Stimulated activated naive B cell treated with anti-CD40 and anti-IgM and Interleukin-4, amounts not matched to agents 10 μg/mL and 1 μg/mL and 100 μg/mL, for 72 hours (primary cell): ENCODE data around the gene MRPS35.

ENCODE experiments used
- ATAC-seq, 2 donors: fragments of 150-1000 bp; cut with Tn5 transposase; replicated peaks; 2 replicates each; pipeline ENCODE4 v1.10.0; 2021; ENCODE audit warnings: moderate library complexity in 1 of 2
- DNase-seq: peaks from one replicate; pipeline ENCODE4 v3.0.0; 2021
- H3K27ac Mint-ChIP-seq: one replicate; pipeline ENCODE4 v1.8.0; 2022; ENCODE audit warnings: mild to moderate bottlenecking, mixed read lengths
- H3K27me3 Mint-ChIP-seq, 2 donors: one replicate each; pipeline ENCODE4 v1.8.0; 2022; ENCODE audit warnings: mixed read lengths in 2 of 2
- H3K36me3 Mint-ChIP-seq, 2 donors: one replicate each; pipeline ENCODE4 v1.8.0; 2022; ENCODE audit warnings: mixed read lengths in 2 of 2, mild to moderate bottlenecking in 1 of 2
- H3K4me1 Mint-ChIP-seq, 2 donors: one replicate each; pipeline ENCODE4 v1.8.0; 2022; ENCODE audit warnings: mixed read lengths in 2 of 2, mild to moderate bottlenecking in 1 of 2
- H3K4me3 Mint-ChIP-seq, 2 donors: one replicate each; pipeline ENCODE4 v1.8.0; 2022; ENCODE audit warnings: mild to moderate bottlenecking in 2 of 2, mixed read lengths in 2 of 2, moderate library complexity in 1 of 2
- H3K9me3 Mint-ChIP-seq, 2 donors: one replicate each; pipeline ENCODE4 v1.8.0; 2022; ENCODE audit warnings: mixed read lengths in 2 of 2, mild to moderate bottlenecking in 1 of 2

Gene MRPS35

GRCh38 chr12:27693403-27693802 lies 17.2 kb upstream of the MRPS35 start:
- Mint-ChIP-seq H3K27me3 (no peaks in the 10 kb centered on the region), H3K4me3 (no peak overlapping the region), H3K27ac (no peak overlapping the region), H3K9me3 (no peaks in the 10 kb centered on the region), H3K4me1 (peaks cover 6 to 8% of the 10 kb centered on the region in 2 donors), H3K36me3 (peaks cover 18 to 43% of the 10 kb centered on the region in 2 donors)
- DNase-seq, result no peak
- ATAC-seq, result no peak

GRCh38 chr12:27695556-27696292 lies 14.9 kb upstream of the MRPS35 start:
- DNase-seq (no peak), ATAC-seq (no peak)
- H3K27me3 Mint-ChIP-seq, result no peaks in the 10 kb centered on the region
- no peak overlapping the region for H3K27ac Mint-ChIP-seq
- no peaks in the 10 kb centered on the region for H3K9me3 Mint-ChIP-seq
- H3K4me3 Mint-ChIP-seq, result no peak overlapping the region
- peaks cover 4 to 30% of the 10 kb centered on the region in 2 donors for H3K36me3 Mint-ChIP-seq
- no peaks in the 10 kb centered on the region for H3K4me1 Mint-ChIP-seq

GRCh38 chr12:27696293-27696652 lies 14.4 kb upstream of the MRPS35 start, which contains the start of gene REP15:
Gene REP15, plus strand, starts transcription at chr12:27696447. Its CDS starts 116 bp downstream, at chr12:27696563.
- DNase-seq, result no peak
- no peak within 1 kb of the TSS for H3K27ac Mint-ChIP-seq
- no peaks in the 10 kb centered on the region for H3K4me1 Mint-ChIP-seq
- H3K4me3 Mint-ChIP-seq, result no peak within 1 kb of the TSS
- H3K36me3 Mint-ChIP-seq, result peaks cover 4 to 26% of the 10 kb centered on the region in 2 donors
- no peaks in the 10 kb centered on the region for H3K9me3 Mint-ChIP-seq
- no peak for ATAC-seq
- peaks cover 0 to 3% of the 10 kb centered on the region in 2 donors for H3K27me3 Mint-ChIP-seq

- Mint-ChIP-seq H3K4me3 (no peak overlapping the region), H3K27me3 (peaks cover 0 to 4% of the 10 kb centered on the region in 2 donors), H3K9me3 (no peaks in the 10 kb centered on the region), H3K4me1 (no peaks in the 10 kb centered on the region), H3K27ac (no peak overlapping the region), H3K36me3 (peaks cover 2 to 23% of the 10 kb centered on the region in 2 donors)
- DNase-seq (no peak), ATAC-seq (no peak)
Measured at GRCh38 chr12:27696864-27697564, 13.6 kb upstream of the MRPS35 start.

GRCh38 chr12:27703720-27704452 lies 6.7 kb upstream of the MRPS35 start:
- ATAC-seq, result peak; percentile 87 to 96
- Mint-ChIP-seq H3K36me3 (no peaks in the 10 kb centered on the region), H3K9me3 (no peaks in the 10 kb centered on the region), H3K27me3 (peaks cover 0 to 4% of the 10 kb centered on the region in 2 donors), H3K27ac (no peak overlapping the region), H3K4me1 (no peaks in the 10 kb centered on the region), H3K4me3 (no peak overlapping the region)
- peak; percentile 35 for DNase-seq

GRCh38 chr12:27705263-27705662 lies 5.4 kb upstream of the MRPS35 start:
- H3K9me3 Mint-ChIP-seq, result no peaks in the 10 kb centered on the region
- ATAC-seq, result no peak
- H3K36me3 Mint-ChIP-seq, result no peaks in the 10 kb centered on the region
- no peaks in the 10 kb centered on the region for H3K4me1 Mint-ChIP-seq
- H3K27ac Mint-ChIP-seq, result no peak overlapping the region
- no peak overlapping the region for H3K4me3 Mint-ChIP-seq
- H3K27me3 Mint-ChIP-seq, result peaks cover 0 to 4% of the 10 kb centered on the region in 2 donors
- no peak for DNase-seq

- Mint-ChIP-seq H3K27ac (no peak overlapping the region), H3K4me1 (peaks cover 5 to 7% of the 10 kb centered on the region in 2 donors), H3K9me3 (no peaks in the 10 kb centered on the region), H3K27me3 (no peaks in the 10 kb centered on the region), H3K36me3 (peaks cover 2 to 8% of the 10 kb centered on the region in 2 donors), H3K4me3 (no peak overlapping the region)
- ATAC-seq (no peak), DNase-seq (no peak)
Measured at GRCh38 chr12:27707216-27707615, 3.4 kb upstream of the MRPS35 start.

- no peak overlapping the region for H3K27ac Mint-ChIP-seq
Measured at GRCh38 chr12:27709212-27709931, 1.3 kb upstream of the MRPS35 start.

GRCh38 chr12:27709932-27710591 lies 570 bp upstream of the MRPS35 start:
- DNase-seq (no peak), ATAC-seq (peak; percentile 46 to 52)
- H3K27me3 Mint-ChIP-seq, result no peaks in the 10 kb centered on the region
- peak overlapping the region; percentile 93 to 98 for H3K4me3 Mint-ChIP-seq
- peaks cover 11 to 16% of the 10 kb centered on the region in 2 donors for H3K4me1 Mint-ChIP-seq
- H3K27ac Mint-ChIP-seq, result peak overlapping the region; percentile 98
- peaks cover 6 to 23% of the 10 kb centered on the region in 2 donors for H3K36me3 Mint-ChIP-seq
- H3K9me3 Mint-ChIP-seq, result no peaks in the 10 kb centered on the region

More at GRCh38 chr12:27709212-27709931, 1.3 kb upstream of the MRPS35 start:
- peaks cover 11 to 16% of the 10 kb centered on the region in 2 donors for H3K4me1 Mint-ChIP-seq
- no peaks in the 10 kb centered on the region for H3K27me3 Mint-ChIP-seq
- ATAC-seq (no peak), DNase-seq (no peak)
- peak overlapping the region; percentile 93 to 98 for H3K4me3 Mint-ChIP-seq
- peaks cover 6 to 23% of the 10 kb centered on the region in 2 donors for H3K36me3 Mint-ChIP-seq
- no peaks in the 10 kb centered on the region for H3K9me3 Mint-ChIP-seq

GRCh38 chr12:27711317-27711682 lies 668 bp downstream of the MRPS35 start:
- Mint-ChIP-seq H3K36me3 (peaks cover 6 to 23% of the 10 kb centered on the region in 2 donors), H3K9me3 (no peaks in the 10 kb centered on the region), H3K27me3 (no peaks in the 10 kb centered on the region), H3K27ac (peak overlapping the region; percentile 98), H3K4me3 (peak overlapping the region; percentile 93 to 98), H3K4me1 (peaks cover 11 to 16% of the 10 kb centered on the region in 2 donors)
- no peak for DNase-seq
- peak; percentile 32 to 46 for ATAC-seq

GRCh38 chr12:27711967-27712366 lies 1.3 kb downstream of the MRPS35 start:
- DNase-seq (no peak), ATAC-seq (no peak)
- Mint-ChIP-seq H3K4me1 (peaks cover 11 to 16% of the 10 kb centered on the region in 2 donors), H3K27me3 (no peaks in the 10 kb centered on the region), H3K4me3 (peak overlapping the region; percentile 93 to 98), H3K36me3 (peaks cover 6 to 23% of the 10 kb centered on the region in 2 donors), H3K9me3 (no peaks in the 10 kb centered on the region), H3K27ac (no peak overlapping the region)

- Mint-ChIP-seq H3K36me3 (peaks cover 9 to 14% of the 10 kb centered on the region in 2 donors), H3K27me3 (no peaks in the 10 kb centered on the region), H3K27ac (peak overlapping the region; percentile 9), H3K4me1 (peaks cover 4 to 9% of the 10 kb centered on the region in 2 donors), H3K9me3 (no peaks in the 10 kb centered on the region), H3K4me3 (no peak overlapping the region)
- DNase-seq (no peak), ATAC-seq (peak in 1 of 2 donors; percentile 7)
Measured at GRCh38 chr12:27723212-27723611, 12.6 kb downstream of the MRPS35 start.

- H3K9me3 Mint-ChIP-seq, result no peaks in the 10 kb centered on the region
- no peak overlapping the region for H3K4me3 Mint-ChIP-seq
- H3K27ac Mint-ChIP-seq, result no peak overlapping the region
- DNase-seq, result no peak
- H3K27me3 Mint-ChIP-seq, result no peaks in the 10 kb centered on the region
- peaks cover 20 to 45% of the 10 kb centered on the region in 2 donors for H3K36me3 Mint-ChIP-seq
- no peak for ATAC-seq
- peaks cover 0 to 2% of the 10 kb centered on the region in 2 donors for H3K4me1 Mint-ChIP-seq
Measured at GRCh38 chr12:27730097-27730588, 19.5 kb downstream of the MRPS35 start.
